Trophoblast cell (in vitro differentiated cells and primary cell): Measurements from ENCODE around the gene NUCB2.

Experiments
- DNase-seq, 2 donors: peaks; one replicate each; pipeline ENCODE4 v3.0.0-alpha.2; 2016
- H2AFZ ChIP-seq: 2 replicates; pipeline ENCODE4 v1.6.1; 2013; ENCODE audit warnings: low read length, moderate library complexity, mild to moderate bottlenecking; ENCODE audit not compliant: insufficient read depth, poor library complexity
- H2AK5ac ChIP-seq: 2 replicates; pipeline ENCODE4 v1.6.1; 2013; ENCODE audit warnings: mild to moderate bottlenecking, low read length
- H2BK120ac ChIP-seq: 2 replicates; pipeline ENCODE4 v1.6.1; 2013; ENCODE audit warnings: low read length, mild to moderate bottlenecking, moderate library complexity; ENCODE audit not compliant: insufficient read depth, poor library complexity
- H2BK12ac ChIP-seq: 2 replicates; pipeline ENCODE4 v1.6.1; 2013; ENCODE audit warnings: mild to moderate bottlenecking, low read length, moderate library complexity
- H2BK5ac ChIP-seq: 2 replicates; pipeline ENCODE4 v1.6.1; 2013; ENCODE audit warnings: low read length, low read depth, moderate library complexity, mild to moderate bottlenecking; ENCODE audit not compliant: poor library complexity
- H3K14ac ChIP-seq: 2 replicates; pipeline ENCODE4 v1.6.1; 2013; ENCODE audit warnings: mild to moderate bottlenecking, low read length
- H3K18ac ChIP-seq: 2 replicates; pipeline ENCODE4 v1.6.1; 2013; ENCODE audit warnings: mild to moderate bottlenecking, low read length
- H3K23ac ChIP-seq: 2 replicates; pipeline ENCODE4 v1.6.1; 2013; ENCODE audit warnings: low read length
- H3K27ac ChIP-seq: 2 replicates; pipeline ENCODE4 v1.5.1; 2013; ENCODE audit warnings: low read depth, mild to moderate bottlenecking, inconsistent platforms, low read length, moderate library complexity
- H3K27me3 ChIP-seq: 2 replicates; pipeline ENCODE4 v1.6.1; 2013; ENCODE audit warnings: inconsistent platforms, mild to moderate bottlenecking, low read length, moderate library complexity; ENCODE audit not compliant: insufficient read depth
- H3K36me3 ChIP-seq, 2 experiments: 1 replicate in 1 of 2; 2 replicates in 1 of 2; pipeline ENCODE4 v1.6.1; 2013; ENCODE audit warnings: low read length in 2 of 2, mild to moderate bottlenecking in 2 of 2, moderate library complexity in 1 of 2; ENCODE audit not compliant: insufficient read depth in 2 of 2, control insufficient read depth in 1 of 2
- H3K4ac ChIP-seq: 2 replicates; pipeline ENCODE4 v1.6.1; 2013; ENCODE audit warnings: low read depth, mild to moderate bottlenecking, low read length, moderate library complexity
- H3K4me1 ChIP-seq, 2 experiments: 1 replicate in 1 of 2; 2 replicates in 1 of 2; pipeline ENCODE4 v1.6.1; 2013; ENCODE audit warnings: low read length in 2 of 2, mild to moderate bottlenecking in 2 of 2, moderate library complexity in 1 of 2; ENCODE audit not compliant: insufficient read depth in 2 of 2, control insufficient read depth in 1 of 2
- H3K4me2 ChIP-seq: 2 replicates; pipeline ENCODE4 v1.6.1; 2013; ENCODE audit warnings: inconsistent platforms, mild to moderate bottlenecking, low read length, moderate library complexity
- H3K4me3 ChIP-seq: 2 replicates; pipeline ENCODE4 v1.5.1; 2013; ENCODE audit warnings: mild to moderate bottlenecking, low read depth, low read length, inconsistent platforms
- H3K79me1 ChIP-seq: one replicate; pipeline ENCODE4 v1.6.1; 2013; ENCODE audit warnings: low read length
- H3K79me2 ChIP-seq: 2 replicates; pipeline ENCODE4 v1.6.1; 2013; ENCODE audit warnings: low read length, mild to moderate bottlenecking; ENCODE audit not compliant: control insufficient read depth, insufficient read depth, poor library complexity
- H3K9ac ChIP-seq: 2 replicates; pipeline ENCODE4 v1.6.1; 2013; ENCODE audit warnings: mild to moderate bottlenecking, low read length
- H3K9me3 ChIP-seq: 2 replicates; pipeline ENCODE4 v1.6.1; 2013; ENCODE audit warnings: low read depth, mild to moderate bottlenecking, control low read depth, inconsistent platforms, low read length; ENCODE audit not compliant: insufficient read depth
- H4K12ac ChIP-seq: 2 replicates; pipeline ENCODE4 v1.6.1; 2013; ENCODE audit warnings: low read depth, mild to moderate bottlenecking, low read length, moderate library complexity
- H4K8ac ChIP-seq: 2 replicates; pipeline ENCODE4 v1.6.1; 2013; ENCODE audit warnings: low read depth, mild to moderate bottlenecking, low read length, moderate library complexity
- H4K91ac ChIP-seq: one replicate; pipeline ENCODE4 v1.6.1; 2013; ENCODE audit warnings: low read depth, mild to moderate bottlenecking, low read length, moderate library complexity
- WGBS: extraction: QIAGEN DNeasy Blood & Tissue Kit; methylation state at CpG from one replicate; pipeline ENCODE4 v1.1.7; 2013; ENCODE audit warnings: missing lambda C conversion rate; ENCODE audit not compliant: insufficient read length, insufficient coverage; ENCODE audit errors: extremely low coverage; 5-methylcytosine and 5-hydroxymethylcytosine counted together

NUCB2 gene

DNA sequence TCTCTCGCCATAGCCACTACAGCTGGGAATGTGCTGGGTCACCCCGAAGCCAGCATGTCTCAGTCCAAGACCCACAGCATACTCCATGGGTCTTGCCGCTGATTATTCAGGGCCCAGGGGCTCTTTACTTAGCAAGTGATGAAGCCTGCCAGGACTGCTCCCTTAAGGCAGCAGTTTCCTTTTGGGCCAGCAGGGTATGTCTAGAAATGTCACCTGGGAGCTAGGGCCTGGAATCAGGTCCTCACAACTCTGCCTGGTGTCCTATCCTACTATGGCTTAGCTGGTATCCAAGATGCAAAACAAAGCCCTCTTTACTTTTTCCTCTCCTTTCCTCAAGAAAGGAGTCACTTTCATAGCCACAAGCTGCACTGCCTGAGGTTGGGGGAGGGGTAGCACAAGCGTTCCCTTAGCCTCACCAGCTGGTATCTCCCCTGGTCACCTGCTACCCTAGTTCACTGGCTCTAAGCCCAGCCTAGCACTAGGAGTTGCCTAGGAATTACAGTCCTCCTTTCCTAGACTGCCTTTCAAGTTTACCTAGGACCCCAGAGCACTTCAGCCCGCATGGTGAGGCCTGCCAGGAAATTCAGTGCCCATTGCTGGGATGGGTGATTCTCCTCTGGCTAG, 52.4 kb downstream of the NUCB2 start:
- Histone ChIP-seq H4K91ac (no peak overlapping the region), H3K4me1 (no peaks in the 10 kb centered on the region), H3K4ac (no peak overlapping the region), H2BK120ac (no peak overlapping the region), H3K9ac (no peak overlapping the region), H2AK5ac (no peak overlapping the region), H2AFZ (no peak overlapping the region), H4K8ac (no peak overlapping the region), H2BK12ac (no peak overlapping the region), H3K14ac (no peak overlapping the region), H3K36me3 (peaks cover 2 to 3% of the 10 kb centered on the region in 2 experiments), H3K9me3 (no peaks in the 10 kb centered on the region), H3K27ac (no peak overlapping the region), H3K18ac (no peak overlapping the region), H3K79me1 (no peaks in the 10 kb centered on the region), H4K12ac (no peak overlapping the region), H2BK5ac (no peak overlapping the region), H3K79me2 (no peaks in the 10 kb centered on the region), H3K23ac (no peak overlapping the region), H3K27me3 (no peaks in the 10 kb centered on the region), H3K4me2 (no peak overlapping the region), H3K4me3 (no peak overlapping the region)
- no peak for DNase-seq
- WGBS, result no CpG with 5 or more reads among the region's 5 CpGs

DNA sequence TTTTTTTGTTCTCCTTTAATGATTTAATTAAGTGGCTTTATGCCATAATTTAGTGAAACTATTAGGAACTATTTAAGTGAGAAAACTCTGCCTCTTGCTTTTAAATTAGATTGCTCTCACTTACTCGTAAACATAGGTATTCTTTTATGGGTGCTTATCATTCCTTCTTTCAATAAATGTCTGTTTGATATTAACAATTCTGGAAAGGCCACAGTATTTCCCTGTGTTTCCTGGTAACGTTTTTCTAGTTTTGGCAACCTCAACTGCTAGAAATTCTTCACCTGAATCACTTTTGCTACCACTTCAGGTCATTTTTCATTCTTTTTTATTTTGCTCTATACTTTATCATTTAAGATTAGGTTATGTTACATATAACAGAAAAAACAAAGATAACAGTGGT, 55.1 kb downstream of the NUCB2 start:
- Histone ChIP-seq H3K4me1 (no peaks in the 10 kb centered on the region), H3K23ac (no peak overlapping the region), H3K4ac (no peak overlapping the region), H3K18ac (no peak overlapping the region), H3K14ac (no peak overlapping the region), H3K27ac (no peak overlapping the region), H2BK5ac (no peak overlapping the region), H4K91ac (no peak overlapping the region), H2BK120ac (no peak overlapping the region), H3K79me2 (no peaks in the 10 kb centered on the region), H3K79me1 (no peaks in the 10 kb centered on the region), H4K8ac (no peak overlapping the region), H2AK5ac (no peak overlapping the region), H3K4me3 (no peak overlapping the region), H3K36me3 (peaks cover 3 to 5% of the 10 kb centered on the region in 2 experiments), H3K9me3 (no peaks in the 10 kb centered on the region), H3K4me2 (no peak overlapping the region), H3K27me3 (no peaks in the 10 kb centered on the region), H2AFZ (no peak overlapping the region), H2BK12ac (no peak overlapping the region), H4K12ac (no peak overlapping the region), H3K9ac (no peak overlapping the region)
- no peak for DNase-seq
- no CpG with 5 or more reads among the region's 2 CpGs for WGBS

DNA sequence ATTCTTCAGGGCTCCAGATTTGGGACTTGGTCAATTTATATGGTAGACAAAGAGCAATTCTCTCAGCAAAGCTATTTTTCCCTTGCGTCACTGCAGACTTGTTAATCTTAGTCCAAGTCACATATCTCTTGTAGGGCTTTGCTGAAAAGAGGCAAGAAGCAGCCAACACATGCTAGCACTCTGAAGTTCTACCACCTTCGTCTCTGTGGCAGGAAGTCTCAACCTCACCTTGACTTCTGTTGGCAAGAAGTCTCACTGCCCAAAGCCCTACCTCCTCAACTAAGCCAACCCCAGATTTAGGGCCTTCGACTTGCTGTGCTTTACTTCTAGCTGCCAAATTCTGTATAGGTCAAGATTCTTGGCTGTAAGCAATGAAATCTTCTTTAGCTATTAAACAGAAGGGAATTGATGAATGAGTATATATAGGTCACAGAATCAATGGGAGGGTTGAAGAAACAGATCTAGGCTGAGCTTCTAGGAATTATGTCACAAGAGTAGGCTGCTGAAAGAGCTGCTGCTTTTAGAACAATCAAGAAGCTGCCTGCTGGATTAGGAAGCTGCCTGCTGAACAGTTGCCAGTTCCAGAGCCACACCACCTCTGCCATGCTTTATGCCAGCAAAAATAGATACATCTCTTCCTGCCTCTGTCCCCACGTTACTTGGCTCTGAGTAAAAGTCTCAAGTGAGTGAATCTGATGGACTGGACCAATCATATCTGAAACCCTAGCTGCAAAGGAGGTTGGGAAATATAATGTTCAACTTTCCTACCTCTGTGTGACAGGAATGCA, 57.5 kb downstream of the NUCB2 start:
- H4K8ac ChIP-seq, result no peak overlapping the region
- H4K91ac ChIP-seq, result no peak overlapping the region
- no peak overlapping the region for H2AFZ ChIP-seq
- H3K23ac ChIP-seq, result peak overlapping the region; percentile 17
- H3K4ac ChIP-seq, result no peak overlapping the region
- H2AK5ac ChIP-seq, result no peak overlapping the region
- H2BK12ac ChIP-seq, result no peak overlapping the region
- no peaks in the 10 kb centered on the region for H3K79me2 ChIP-seq
- H4K12ac ChIP-seq, result no peak overlapping the region
- H3K18ac ChIP-seq, result no peak overlapping the region
- no peaks in the 10 kb centered on the region for H3K27me3 ChIP-seq
- H3K4me3 ChIP-seq, result no peak overlapping the region
- H3K79me1 ChIP-seq, result no peaks in the 10 kb centered on the region
- no peak for DNase-seq
- no peak overlapping the region for H3K4me2 ChIP-seq
- no peak overlapping the region for H2BK5ac ChIP-seq
- no peak overlapping the region for H3K27ac ChIP-seq
- H3K14ac ChIP-seq, result no peak overlapping the region
- peaks cover 3 to 5% of the 10 kb centered on the region in 2 experiments for H3K36me3 ChIP-seq
- no CpG with 5 or more reads among the region's 4 CpGs for WGBS
- H3K9ac ChIP-seq, result no peak overlapping the region
- no peaks in the 10 kb centered on the region for H3K4me1 ChIP-seq
- H3K9me3 ChIP-seq, result no peaks in the 10 kb centered on the region
- H2BK120ac ChIP-seq, result no peak overlapping the region

DNA sequence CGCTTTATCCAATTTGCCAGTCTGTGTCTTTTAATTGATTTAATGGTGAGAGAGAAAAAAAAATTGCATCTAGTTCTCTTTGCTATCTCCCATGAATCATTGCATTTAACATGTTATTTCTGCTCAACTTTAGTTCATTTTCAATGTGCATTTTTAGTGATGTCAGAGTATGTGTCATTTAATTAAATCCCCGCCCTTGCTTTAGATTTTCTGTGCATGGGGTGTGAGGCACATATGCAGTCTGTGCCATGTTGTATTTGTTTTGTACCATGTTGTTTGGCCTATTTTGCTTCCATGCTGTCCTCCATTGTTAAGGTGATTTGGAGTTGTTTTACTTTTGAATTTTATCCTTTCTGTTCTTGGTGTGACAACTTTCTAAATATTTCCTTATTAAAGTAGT, 66.7 kb downstream of the NUCB2 start:
- H4K91ac ChIP-seq, result no peak overlapping the region
- no peak overlapping the region for H3K4ac ChIP-seq
- H3K79me2 ChIP-seq, result no peaks in the 10 kb centered on the region
- H3K79me1 ChIP-seq, result no peaks in the 10 kb centered on the region
- no peak overlapping the region for H2AFZ ChIP-seq
- no peaks in the 10 kb centered on the region for H3K36me3 ChIP-seq
- no peak overlapping the region for H4K12ac ChIP-seq
- no peak overlapping the region for H3K27ac ChIP-seq
- no peak overlapping the region for H3K4me2 ChIP-seq
- H4K8ac ChIP-seq, result no peak overlapping the region
- no CpG with 5 or more reads among the region's 2 CpGs for WGBS
- no peaks in the 10 kb centered on the region for H3K27me3 ChIP-seq
- no peak for DNase-seq
- H3K18ac ChIP-seq, result no peak overlapping the region
- no peak overlapping the region for H3K23ac ChIP-seq
- no peaks in the 10 kb centered on the region for H3K4me1 ChIP-seq
- no peak overlapping the region for H2BK12ac ChIP-seq
- H2BK120ac ChIP-seq, result no peak overlapping the region
- H2AK5ac ChIP-seq, result no peak overlapping the region
- no peak overlapping the region for H3K9ac ChIP-seq
- H3K4me3 ChIP-seq, result no peak overlapping the region
- H3K9me3 ChIP-seq, result no peaks in the 10 kb centered on the region
- no peak overlapping the region for H3K14ac ChIP-seq
- no peak overlapping the region for H2BK5ac ChIP-seq
